DMS 273 (cell line): Measurements from ENCODE around the gene KATNB1.
A peak's percentile ranks its signal among the peaks of the same experiment; 100 is the strongest.

Experiments used
- DNase-seq: peaks from one replicate; lab custom pipeline; 2025; ENCODE audit not compliant: unreplicated experiment; lab: John Stamatoyannopoulos, UW

Gene KATNB1

DNA sequence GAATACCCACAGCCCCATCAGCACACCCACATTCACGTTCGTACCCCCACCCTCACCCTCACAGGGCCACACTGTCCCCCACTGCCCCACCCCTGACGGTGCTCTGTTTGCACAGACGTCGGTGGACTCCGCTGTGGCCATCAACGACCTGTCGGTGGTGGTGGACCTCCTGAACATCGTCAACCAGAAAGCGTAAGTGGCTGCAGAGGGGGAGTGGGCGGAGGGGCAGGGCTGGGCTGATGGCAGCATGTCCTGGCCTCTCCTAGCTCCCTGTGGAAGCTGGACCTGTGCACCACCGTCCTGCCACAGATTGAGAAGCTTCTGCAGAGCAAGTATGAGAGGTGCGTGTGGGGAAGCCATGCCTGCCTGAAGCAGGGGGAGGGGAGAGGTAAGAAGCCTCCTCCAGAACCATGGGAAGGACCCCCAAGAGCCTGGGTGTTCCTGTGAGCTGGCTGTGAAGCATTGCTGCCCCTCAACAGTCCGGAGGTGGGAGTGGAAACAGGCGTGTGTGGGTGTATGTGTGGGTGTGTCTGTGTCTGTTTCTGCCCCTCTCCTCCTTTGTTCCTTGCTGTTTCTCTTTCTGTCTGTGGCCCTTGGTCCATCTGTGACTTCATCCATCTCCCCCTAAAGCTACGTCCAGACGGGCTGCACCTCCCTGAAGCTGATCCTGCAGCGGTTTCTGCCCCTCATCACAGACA, 20.3 kb downstream of the KATNB1 start:
- DNase-seq: no peak

DNA sequence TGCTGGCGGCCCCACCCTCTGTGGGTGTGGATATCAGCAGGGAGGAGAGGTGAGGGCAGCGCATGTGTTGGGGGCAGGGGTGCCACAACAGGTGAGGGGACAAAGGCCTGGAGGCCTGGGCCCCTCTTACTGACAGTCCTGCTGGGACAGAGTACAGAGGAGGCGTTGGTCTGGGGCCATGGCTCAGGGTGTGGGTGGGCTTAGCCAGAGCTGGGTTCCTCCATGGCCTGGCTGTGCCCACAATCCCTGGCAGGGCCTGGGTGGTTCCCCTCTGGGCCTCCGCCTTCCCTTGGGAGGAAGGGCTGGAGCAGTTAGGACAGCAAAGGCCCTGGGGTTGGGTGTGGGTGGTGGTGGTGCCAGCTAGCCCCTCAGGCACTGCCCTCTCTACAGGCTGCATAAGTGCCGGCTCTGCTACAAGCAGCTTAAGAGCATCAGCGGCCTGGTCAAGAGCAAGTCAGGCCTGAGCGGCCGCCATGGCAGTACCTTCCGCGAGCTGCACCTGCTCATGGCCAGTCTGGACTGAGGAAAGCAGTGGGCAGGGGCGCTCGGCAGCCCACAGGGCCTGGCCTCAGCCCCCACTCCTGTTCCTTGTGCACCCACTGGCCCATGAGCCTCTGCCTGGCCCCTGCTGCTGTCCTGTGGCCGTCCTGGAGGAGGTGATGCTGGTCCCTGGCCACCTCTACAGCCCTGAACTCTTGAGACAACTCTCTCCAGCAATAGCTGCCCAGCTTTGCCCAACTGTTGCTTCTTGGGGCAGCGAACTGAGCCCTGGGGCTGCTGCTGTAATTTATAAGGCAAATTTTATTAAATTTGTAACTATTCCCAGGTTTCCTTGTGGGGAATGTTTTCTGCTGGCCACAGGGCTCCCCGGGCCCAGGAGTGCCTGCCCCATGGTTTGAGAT, 21.1 kb downstream of the KATNB1 start:
- no peak for DNase-seq

DNA sequence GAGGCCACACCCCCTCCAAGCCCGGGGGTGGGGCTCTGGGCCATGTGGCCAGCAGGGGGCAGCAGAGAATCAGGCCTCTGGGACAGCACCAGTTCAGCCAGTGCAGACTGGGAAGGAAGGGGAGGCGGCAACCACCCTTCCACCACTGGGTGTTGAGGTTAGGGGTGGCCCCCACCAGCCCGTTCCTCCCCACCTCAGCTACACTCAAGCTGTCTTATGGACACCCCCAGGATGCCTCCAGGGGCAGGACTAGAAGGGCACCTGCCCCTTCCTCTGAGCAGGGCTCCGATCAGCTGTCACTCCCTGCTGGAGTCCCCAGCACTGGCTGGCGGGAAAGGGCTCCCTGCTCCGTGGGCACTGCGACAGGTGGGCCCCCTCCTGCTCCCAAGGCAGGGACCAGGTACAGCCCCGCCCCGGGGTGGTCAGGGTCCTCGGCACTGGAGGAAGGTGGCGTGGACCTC, 21.8 kb downstream of the KATNB1 start:
- DNase-seq: peak; percentile 90

DNA sequence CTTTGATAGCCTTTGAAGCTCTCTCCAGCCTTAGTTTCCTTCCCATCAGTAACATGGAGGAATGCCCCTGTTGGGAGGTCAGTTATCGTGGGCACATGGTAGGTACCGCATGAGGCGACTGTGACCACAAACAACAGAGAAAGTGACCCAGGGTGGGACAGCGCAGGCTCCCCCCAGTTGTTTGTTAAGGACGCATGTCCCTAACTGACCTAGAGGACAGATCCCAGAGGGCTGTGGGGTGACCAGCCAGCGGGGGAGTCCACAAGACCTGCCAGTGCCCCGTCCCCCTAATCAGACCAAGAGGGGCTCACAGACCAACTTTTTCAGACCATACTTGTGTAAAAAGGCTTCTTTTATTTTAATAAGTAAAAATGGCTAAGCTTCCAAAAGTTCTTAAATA, 22.3 kb downstream of the KATNB1 start:
- no peak for DNase-seq

DNA sequence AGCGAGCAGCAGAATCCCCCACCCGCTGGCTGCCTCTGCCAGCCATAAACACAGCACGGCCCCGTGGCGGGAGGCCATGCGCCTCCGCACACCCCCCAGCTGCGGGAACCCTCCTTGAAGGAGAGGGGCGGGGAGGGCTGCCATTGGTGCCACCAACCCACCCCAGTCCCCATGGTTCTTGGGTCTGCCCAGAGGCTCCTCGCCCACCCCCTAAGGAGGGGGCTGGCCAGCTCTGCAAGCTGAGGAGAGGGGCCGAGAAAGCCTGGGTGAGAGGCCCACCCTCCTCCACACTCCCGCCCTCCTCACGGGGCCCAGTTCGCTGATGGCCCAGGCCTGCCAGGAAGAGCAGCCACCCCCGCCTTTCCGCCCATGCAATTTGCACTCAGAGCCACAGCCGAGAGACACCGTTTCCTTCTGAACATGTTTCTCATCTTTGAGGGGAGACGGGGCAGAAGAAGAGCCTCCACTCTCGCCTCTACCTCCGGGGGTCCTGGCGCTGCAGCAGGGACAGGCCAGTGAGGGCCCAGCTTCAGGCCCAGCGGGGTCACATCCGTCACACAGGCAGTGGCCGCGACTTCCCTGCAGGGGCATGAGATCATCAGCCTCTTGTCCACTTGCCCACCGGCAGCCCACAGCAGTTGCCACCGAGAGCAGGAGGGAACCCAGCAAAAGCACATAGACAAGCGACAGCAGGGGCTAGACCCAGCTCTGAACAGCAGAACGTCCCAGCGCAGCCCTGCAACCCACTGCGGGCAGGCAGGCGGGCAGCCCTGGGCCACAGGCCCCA, 23.0 kb downstream of the KATNB1 start:
- DNase-seq: no peak

DNA sequence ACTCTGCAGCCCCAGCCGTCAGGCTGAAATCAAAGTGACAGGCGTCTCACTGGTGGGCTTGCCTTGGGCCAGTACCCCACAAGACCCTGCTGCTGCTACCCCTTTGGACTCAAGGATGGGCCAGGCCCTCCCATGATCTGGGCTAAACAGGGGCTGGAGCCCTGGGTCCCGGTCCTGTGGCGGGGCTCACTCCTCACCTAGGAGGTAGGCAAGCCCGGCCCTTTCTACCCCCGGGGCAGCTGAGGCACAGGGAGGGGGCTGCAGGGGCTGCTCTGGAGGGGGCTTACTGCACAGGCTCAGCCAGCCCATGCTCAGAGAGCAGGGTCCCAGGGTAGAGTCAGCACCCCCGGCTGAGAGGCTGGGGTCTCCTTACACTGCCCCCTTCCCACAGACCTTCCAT, 23.6 kb downstream of the KATNB1 start:
- no peak for DNase-seq

DNA sequence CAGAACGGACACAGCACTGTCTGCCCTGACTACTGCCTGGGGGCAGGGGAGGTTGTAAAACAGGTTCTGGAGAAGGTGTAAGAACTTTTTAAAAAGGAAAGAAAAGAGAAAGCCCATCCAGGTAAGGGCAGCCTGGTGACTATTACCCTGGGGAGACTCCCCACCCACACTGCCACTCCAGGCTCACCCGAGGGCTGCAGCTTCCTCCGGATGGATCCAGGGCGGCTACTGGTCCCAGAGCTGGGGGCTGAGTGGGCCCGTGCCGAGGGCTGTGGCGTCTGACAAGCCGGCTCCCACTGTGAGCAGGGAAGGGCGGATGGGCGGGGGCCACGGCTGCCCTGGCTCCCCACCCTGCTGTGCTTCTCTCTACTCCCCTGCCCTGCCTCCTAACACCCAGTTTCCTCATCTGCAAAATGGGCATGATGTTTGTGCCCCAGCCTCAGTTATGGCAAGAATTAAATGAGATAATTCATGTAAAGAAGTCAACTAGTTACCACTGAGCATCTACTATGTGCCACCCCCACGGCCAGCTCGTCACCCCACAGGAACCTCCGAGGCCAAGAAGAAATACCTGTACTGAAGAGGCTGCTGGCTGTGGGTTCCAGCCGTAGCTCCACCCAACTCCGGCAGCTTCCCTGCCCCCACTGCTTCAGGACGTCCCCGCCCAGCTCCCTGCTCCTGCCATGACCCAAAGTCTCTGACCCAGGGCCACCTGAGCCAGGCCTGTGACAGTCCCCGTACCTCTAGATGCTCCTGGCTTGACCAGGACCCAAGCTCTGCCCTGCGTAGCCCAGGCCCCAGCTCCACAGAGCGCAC, 24.2 kb downstream of the KATNB1 start:
- no peak for DNase-seq

DNA sequence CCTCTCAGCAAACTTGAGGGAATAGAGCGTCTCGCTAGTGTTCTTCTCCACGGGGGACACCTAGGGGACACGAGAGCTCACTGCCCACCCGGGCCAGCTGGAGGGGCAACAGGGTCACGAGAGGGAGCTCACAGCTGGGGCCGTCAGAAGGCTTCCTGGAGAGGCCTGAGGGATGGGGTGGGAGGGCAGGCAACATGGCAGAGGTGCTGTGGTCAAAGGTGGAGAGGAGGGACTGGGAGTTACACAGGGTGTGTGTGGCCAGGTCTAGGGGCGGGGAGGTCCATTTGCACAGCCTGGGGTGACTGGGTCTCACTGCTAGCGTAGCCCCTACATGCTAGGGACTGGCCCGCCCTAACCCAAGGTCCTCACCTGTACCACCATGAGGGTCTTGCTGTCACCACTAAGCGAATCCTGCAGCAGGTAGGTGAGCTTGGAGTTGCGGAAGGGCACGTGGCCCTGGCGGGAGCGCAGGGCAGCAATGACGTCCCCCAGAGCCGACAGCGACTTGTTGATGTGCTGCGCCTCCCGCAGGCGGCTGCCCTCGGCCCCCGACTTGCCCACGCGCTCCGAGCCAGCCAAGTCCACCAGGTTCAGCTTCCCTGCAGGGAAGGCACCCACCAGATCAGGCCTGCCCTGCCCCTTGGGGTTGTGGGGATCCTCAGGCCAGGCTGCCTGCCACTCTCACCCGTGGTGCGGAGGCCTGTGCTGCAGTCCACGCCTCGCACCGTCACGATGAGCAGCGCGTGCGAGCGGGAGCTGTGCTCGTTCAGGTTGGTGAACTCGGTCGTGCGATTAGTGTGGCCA, 25.0 kb downstream of the KATNB1 start:
- no peak for DNase-seq

DNA sequence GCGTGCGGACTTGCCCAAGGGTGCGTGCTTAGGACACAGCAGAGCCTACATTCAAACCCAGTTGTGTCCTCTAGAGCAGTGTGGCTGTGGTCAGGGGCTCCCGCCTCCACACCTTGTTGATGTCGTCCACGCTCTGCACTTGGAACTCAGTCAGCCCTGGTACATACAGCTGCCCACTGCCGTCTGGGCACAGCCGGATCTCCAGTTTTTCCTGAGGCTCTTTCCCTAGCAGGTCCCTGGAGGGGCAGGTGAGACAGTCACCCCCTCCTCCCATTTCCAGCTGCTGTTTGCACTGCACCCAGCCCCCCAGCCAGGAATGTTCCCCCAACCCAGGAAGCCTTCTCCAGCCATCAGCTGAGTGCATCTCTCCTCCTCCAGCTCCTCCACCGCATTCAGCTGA, 25.7 kb downstream of the KATNB1 start:
- DNase-seq: peak; percentile 37

DNA sequence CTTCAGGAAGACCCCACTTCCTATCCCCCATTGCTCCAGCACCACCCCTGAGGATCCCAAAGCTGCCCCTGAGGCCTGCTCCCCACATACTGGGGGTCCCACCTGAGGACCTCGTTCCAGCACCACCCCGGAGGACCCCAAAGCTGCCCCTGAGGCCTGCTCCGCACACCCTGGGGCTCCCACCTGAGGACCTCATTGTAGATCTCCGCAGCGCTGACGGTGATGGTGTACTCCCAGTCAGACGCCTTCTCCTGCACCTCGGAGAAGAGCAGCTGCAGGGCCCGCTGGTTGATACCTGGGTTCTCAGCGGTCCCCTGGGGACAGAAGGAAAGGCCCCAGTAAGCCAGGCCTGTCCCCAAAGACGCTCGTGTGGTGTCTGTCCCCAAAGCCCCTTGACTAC, 26.4 kb downstream of the KATNB1 start:
- no peak for DNase-seq

DNA sequence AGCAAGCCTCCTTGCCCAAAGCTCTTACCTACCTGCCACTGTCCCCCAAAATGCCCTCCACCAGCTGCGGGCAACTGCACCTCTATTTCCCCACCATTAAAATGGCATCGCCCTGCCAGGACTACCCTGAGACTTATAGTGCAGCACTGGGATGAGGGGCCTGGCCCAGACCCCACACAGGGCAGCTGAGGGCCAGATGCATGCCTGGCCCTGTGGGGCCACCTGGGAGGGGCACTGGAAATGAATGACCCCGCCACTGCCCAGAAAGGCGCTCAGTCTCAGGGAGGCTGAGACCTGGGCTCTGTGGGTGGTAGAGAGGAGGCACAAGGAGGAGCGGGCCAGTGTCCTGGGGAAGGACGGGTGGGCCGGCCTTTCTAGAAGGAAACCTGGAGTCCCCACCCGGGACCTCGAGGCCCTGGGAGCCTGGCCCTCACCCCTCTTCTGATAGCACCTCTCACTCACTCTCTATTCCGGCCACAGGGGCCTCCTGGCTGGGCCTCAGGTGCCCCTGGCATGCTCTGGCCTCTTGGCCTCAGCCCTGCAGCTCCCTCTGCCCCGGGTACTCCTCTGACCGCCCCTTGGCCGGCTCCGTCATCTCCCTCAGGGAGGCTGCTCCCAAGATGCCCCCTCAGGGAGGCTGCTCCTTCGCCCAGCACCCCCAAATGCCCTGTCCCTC, 26.9 kb downstream of the KATNB1 start:
- no peak for DNase-seq

DNA sequence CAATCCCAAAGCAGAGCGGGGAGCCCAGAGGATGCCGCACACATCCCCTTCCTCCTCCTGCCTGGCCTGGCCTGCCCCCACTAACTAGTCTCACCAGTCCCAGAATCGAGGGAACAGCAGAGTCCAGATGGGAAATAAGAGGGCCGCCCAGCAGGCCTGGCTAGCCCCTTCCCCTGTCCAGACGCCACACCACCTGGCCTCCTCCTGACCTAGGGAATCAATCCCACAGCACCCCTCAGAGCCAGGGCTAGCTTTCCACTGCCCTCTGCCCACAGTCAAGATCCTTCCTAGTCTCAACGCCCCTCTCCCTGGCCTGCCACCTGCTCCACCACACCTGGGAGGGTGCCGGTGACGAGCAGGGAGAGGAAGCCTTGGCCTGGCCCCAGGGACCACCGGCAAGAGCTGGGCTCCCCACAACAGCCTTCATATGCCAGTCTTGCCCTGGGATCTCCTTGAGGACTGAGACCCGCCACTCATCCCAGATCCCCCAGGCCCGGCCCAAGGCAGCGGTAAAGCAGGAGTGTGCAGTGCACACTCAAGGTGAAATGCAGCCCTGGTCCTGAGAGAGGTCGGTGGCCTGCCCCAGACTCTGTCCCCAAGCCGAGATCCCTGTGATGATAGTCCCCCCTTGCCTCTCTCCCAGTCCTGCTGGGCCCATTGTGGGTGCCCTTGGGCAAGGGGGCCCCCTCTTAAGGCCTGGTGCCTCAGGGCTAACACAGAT, 27.9 kb downstream of the KATNB1 start:
- no peak for DNase-seq

DNA sequence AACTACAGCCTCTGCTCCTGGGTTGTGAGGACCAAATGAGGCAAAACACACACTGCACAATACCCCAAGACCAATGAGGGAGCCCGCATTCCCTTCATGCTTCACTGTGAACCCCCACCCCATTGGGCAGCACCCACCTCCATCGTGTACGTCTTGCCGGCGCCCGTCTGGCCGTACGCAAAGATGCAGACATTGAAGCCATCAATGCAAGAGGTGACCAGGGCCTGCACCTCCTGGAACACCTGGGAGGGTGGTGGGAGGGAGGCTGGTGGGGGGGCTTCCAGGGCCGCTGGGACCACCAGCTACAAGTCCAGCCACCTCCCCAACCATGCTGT, 28.4 kb downstream of the KATNB1 start:
- DNase-seq: no peak

DNA sequence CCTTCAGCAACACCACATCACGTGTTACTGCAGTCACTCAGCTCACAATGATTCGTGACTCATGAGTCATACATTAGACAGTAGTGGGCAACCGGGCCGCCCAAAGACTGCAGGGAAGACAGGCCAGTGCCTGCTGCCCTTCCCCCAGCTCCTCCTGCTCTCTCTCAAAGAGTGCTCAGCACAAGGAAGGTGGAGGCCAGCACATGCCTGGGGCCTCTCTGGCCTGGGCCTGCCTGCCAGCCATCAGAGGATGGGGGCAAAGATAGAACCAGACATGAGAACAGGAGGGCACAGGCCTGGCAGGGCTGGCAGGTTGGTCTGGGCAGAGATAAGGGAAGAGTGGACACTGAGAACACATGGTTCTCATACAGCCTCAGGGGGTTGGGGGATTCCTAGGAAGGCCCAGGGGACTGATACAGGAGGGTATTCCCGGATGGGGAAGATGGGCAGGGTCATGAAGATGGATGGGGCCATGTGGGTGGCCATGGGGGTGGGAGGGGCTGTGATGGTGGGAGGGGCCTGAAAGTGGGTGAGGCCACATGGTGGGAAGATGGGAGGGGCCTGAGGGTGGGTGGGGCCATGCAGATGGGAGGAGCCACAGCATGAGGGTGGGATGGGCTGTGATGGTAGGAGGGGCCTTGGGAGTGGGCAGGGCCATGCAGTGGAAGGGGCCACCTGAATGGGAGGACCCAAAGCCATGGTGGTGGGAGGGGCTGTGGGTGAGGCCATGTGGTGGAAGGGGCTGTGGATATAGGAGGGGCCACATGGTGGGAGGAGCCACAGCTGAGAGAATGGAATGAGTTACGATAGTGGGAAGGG, 29.0 kb downstream of the KATNB1 start:
- peak; percentile 62 for DNase-seq

DNA sequence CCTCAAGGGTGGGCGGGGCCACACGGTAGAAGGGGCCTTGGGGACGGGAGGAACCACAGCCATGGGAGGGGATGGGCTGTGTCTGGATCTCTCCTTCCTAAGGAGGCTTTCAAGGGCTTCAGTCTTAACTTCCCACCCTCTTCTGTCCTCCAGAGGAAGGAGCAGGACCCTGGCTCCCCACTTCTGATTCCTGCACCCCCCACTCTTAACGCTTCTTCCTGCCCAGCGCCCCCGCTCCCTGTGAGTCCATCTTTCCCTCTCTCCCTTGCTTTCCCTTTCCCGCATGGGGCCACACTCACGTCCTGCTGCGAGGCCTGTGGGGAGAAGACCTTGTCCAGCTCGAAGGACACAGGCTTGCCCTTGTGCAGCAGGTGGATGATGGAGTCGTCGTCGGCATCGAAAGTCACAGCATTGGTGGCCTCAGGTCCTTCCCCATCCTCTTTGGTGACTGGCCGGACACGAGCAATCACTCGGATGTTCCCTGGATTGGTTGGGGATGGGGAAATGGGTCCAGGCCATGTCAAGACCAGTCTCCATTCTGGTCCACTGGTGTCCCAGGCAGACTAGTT, 29.7 kb downstream of the KATNB1 start:
- DNase-seq: no peak

DNA sequence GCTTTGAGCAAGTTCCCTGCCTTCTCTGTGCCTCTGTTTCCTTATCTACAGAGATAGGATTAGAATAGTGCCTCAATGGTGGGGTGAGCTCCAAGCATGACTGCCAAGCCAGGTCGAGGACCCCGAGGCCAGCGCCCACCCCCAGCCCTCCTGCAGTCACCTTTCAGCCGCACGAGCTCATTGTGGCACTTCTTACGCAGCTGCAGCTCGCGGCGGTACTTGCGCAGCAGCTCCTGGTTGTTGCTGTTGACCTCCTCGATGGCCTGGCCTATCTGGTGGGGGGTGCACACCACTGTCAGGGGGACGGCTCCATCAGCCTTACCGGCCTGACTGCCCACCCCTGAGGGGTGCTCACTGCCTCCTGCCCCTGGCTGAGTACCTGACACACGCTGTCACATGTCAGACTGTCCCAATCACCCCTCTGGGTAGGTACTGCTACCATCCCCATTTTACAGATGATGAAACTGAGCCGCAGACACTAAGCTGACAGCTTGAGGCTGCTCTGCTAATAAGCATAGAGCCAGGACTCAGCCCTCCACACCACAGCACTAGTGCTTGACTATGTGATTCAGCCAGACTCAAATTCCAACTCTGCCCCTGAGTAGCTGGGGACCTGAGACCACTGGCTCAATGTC, 31.3 kb downstream of the KATNB1 start:
- DNase-seq: no peak

DNA sequence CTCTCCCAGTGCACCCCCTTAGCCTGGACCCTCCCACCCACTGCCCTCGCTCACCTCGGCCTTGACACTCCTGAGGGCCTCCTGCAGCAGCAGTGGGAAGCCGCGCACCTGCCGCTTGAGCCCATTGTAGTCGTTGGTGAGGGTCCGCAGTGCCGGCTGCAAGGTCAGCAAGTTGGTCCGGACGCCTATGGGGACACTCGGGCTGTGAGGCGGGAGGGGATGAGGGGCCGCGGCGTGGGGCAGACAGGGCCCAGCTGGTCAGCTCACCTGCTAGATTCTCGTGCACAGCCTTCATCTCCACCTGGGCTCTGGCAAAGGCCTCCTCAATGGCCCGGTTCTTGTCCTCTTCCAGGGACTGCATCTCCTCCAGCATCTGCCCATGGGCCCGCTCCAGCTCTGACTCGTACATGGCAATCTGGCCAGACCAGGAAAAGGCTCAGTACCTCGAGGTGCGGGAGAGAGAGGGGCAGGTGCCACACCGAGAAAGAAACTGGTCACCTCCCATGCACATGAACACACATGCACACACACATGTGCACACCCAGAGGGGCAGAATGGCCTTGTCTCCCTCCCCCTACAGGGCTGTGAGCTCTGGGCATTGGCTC, 34.1 kb downstream of the KATNB1 start:
- DNase-seq: no peak
